ENCODE data around the gene VSX1. TPM values are rescaled to one million over a fixed set of nuclear protein-coding genes. Genes with fewer than 3 reads are reported as not detected.

Gene VSX1
- total and polyA plus RNA-seq, 8 donors, result 0.05 TPM; not detected in 7

GRCh38 chr20:25120457-25120856, 38.5 kb upstream of the VSX1 start:
- whole genome bisulfite sequencing, 5 donors, result 75 to 81% (median 76%) methylated on average over 3 of the region's 3 CpGs
- DNase-seq, result no peak
- TF ChIP-seq POLR2AphosphoS5 (IDR thresholded peaks at IDR 0.05) (no peak), EP300 (IDR thresholded peaks at IDR 0.05) (no peak), POLR2A (IDR thresholded peaks at IDR 0.05) (no peak)
- TF ChIP-seq, protein P1, sequence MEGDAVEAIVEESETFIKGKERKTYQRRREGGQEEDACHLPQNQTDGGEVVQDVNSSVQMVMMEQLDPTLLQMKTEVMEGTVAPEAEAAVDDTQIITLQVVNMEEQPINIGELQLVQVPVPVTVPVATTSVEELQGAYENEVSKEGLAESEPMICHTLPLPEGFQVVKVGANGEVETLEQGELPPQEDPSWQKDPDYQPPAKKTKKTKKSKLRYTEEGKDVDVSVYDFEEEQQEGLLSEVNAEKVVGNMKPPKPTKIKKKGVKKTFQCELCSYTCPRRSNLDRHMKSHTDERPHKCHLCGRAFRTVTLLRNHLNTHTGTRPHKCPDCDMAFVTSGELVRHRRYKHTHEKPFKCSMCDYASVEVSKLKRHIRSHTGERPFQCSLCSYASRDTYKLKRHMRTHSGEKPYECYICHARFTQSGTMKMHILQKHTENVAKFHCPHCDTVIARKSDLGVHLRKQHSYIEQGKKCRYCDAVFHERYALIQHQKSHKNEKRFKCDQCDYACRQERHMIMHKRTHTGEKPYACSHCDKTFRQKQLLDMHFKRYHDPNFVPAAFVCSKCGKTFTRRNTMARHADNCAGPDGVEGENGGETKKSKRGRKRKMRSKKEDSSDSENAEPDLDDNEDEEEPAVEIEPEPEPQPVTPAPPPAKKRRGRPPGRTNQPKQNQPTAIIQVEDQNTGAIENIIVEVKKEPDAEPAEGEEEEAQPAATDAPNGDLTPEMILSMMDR (IDR thresholded peaks at IDR 0.05), result no peak
- Histone ChIP-seq H3K36me3 (no peaks in the 10 kb centered on the region), H3K9me3 (no peaks in the 10 kb centered on the region), H3K27ac (no peak overlapping the region), H3K4me1 (peaks cover 0 to 11% (median 8%) of the 10 kb centered on the region in 4 donors), H3K4me3 (no peak overlapping the region), H3K27me3 (no peaks in the 10 kb centered on the region)
- intact Hi-C loops (cut with DNase I; ENCODE audit: low total_unique reads), result no loop called here

DNA sequence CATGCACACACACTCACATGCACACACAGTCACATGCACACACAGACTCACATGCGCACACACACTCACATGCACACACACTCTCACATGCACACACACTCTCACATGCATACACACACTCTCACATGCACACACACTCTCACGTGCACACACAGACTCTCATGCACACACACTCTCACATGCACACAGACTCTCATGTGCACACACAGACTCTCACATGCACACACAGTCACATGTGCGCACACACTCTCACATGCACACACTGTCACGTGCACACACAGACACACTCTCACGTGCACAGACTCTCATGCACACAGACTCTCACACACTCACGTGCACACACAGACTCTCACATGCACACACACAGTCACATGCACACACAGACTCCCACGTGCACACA, 36.6 kb upstream of the VSX1 start:
- Histone ChIP-seq H3K9me3 (no peaks in the 10 kb centered on the region), H3K36me3 (no peaks in the 10 kb centered on the region), H3K4me1 (peaks cover 0 to 20% (median 17%) of the 10 kb centered on the region in 4 donors), H3K27me3 (no peaks in the 10 kb centered on the region), H3K27ac (no peak overlapping the region), H3K4me3 (no peak overlapping the region)
- TF ChIP-seq POLR2A (IDR thresholded peaks at IDR 0.05) (no peak), POLR2AphosphoS5 (IDR thresholded peaks at IDR 0.05) (no peak), EP300 (IDR thresholded peaks at IDR 0.05) (no peak)
- TF ChIP-seq, protein P1 (IDR thresholded peaks at IDR 0.05), result no peak
- DNase-seq, result no peak
- 82 to 92% (median 89%) methylated on average over 7 of the region's 7 CpGs for WGBS, 5 donors
- intact Hi-C loops (cut with DNase I; ENCODE audit: low total_unique reads), result no loop called here

DNA sequence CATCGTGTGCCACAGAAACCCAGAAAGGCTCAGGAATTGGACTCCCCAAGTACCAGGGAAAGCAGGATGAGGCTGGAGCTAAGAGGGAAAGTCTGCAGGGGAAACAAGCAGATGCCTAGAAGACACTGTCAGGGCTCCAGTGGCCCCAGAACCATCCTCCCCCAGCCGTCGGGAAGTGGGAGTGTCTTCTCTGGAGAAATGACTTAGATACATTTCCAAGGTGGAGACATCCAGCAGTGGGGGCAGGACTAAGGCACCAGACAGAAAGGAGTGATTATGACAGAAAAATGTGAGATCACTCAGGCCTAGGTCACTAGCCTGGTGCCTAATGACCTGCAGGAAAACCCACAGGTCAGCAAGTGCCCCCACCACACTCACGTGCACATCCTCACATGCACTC, 36.0 kb upstream of the VSX1 start:
- H3K4me1 ChIP-seq, result peaks cover 0 to 20% (median 17%) of the 10 kb centered on the region in 4 donors
- no peak overlapping the region for H3K27ac ChIP-seq
- no peak for TF ChIP-seq EP300 (IDR thresholded peaks at IDR 0.05)
- TF ChIP-seq POLR2A (IDR thresholded peaks at IDR 0.05), result no peak
- no peak for TF ChIP-seq POLR2AphosphoS5 (IDR thresholded peaks at IDR 0.05)
- TF ChIP-seq, protein P1 (IDR thresholded peaks at IDR 0.05), result no peak
- H3K4me3 ChIP-seq, result no peak overlapping the region
- H3K9me3 ChIP-seq, result no peaks in the 10 kb centered on the region
- no peak for DNase-seq
- H3K36me3 ChIP-seq, result no peaks in the 10 kb centered on the region
- no peaks in the 10 kb centered on the region for H3K27me3 ChIP-seq
- intact Hi-C loops (cut with DNase I; ENCODE audit: low total_unique reads), result no loop called here
- 42 to 63% (median 51%) methylated on average over 4 of the region's 4 CpGs for WGBS, 5 donors

DNA sequence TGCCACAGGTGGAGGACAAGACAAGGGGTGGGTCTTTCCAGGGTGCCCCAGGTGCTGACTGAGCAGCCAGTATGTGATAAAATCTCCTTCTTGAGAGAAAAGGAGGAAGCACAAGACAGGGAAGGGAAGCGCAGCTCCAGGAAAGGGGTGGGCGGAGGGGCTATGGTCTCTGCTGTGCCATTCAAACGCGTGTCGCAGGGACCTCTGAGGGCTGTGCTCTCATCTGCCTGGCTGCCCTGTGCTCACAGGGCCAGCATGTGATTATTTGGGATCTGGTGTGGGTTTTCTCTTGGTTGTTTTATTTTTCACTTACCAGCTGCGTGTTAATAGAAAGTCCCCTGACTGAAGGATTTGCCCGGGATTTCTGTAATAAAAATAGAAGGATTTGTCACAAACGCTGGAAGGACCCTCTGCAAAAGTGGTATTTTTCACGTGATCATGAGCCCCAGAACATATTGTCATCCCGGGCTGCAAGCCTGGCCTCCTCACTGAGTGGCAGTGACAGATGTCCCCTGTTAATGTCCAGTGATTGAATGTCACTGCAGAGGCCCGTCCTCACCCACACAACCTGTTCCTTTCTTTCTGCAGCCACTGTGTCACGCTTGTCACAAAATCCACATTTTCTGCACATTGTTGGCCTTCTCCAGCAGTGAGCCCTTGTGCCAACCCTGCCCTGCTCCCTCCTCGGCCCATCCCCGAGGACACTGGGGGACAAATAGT, 35.0 kb upstream of the VSX1 start:
- Histone ChIP-seq H3K27me3 (no peaks in the 10 kb centered on the region), H3K27ac (no peak overlapping the region), H3K4me3 (no peak overlapping the region), H3K4me1 (peaks cover 0 to 20% (median 17%) of the 10 kb centered on the region in 4 donors), H3K9me3 (no peaks in the 10 kb centered on the region), H3K36me3 (no peaks in the 10 kb centered on the region)
- WGBS, 5 donors, result 57 to 81% (median 73%) methylated on average over 14 of the region's 14 CpGs
- intact Hi-C loops (cut with DNase I; ENCODE audit: low total_unique reads), result no loop called here
- TF ChIP-seq, protein P1 (IDR thresholded peaks at IDR 0.05), result no peak
- DNase-seq, result no peak

Measured in stomach (tissue), 9 donors.